Left ventricle myocardium inferior (tissue), 1 donor: ENCODE data around the gene PVALEF. TPM values are rescaled to one million over a fixed set of nuclear protein-coding genes. Genes with fewer than 3 reads are reported as not detected.

ENCODE experiments used
- DNase-seq: peaks from one replicate; pipeline ENCODE4 v3.0.0-alpha.2; 2020
- H3K27ac ChIP-seq: fragments of 200-600 bp; replicated peaks from 2 replicates; pipeline ENCODE4 v1.8.0; 2021
- H3K27me3 ChIP-seq: fragments of 200-600 bp; 2 replicates; pipeline ENCODE4 v1.8.0; 2021; ENCODE audit warnings: low read depth
- H3K36me3 ChIP-seq: fragments of 200-600 bp; 2 replicates; pipeline ENCODE4 v1.8.0; 2021
- H3K4me1 ChIP-seq: fragments of 200-600 bp; 2 replicates; pipeline ENCODE4 v1.8.0; 2021
- H3K4me3 ChIP-seq: fragments of 200-600 bp; 2 replicates; pipeline ENCODE4 v1.8.0; 2021; ENCODE audit warnings: mild to moderate bottlenecking, moderate library complexity
- H3K9me3 ChIP-seq: fragments of 200-600 bp; replicated peaks from 2 replicates; pipeline ENCODE4 v1.8.0; 2021
- intact Hi-C: fragments of 100-400 bp; cut with micrococcal nuclease; formaldehyde crosslinking; loops from one replicate; pipeline ENCODE4 v1.11.0; 2022
- total RNA-seq: library from RNA; stranded (reverse); fragmentation: NEBNext Ultra II Directional; extraction: Animal tissue kit (Norgen Biotek cat#: 25700); gene quantifications from one replicate; pipeline ENCODE4 v1.2.1, GENCODE V29; 2021
- TF ChIP-seq, protein P1 (sequence below): fragments of 200-600 bp; IDR thresholded peaks from 2 replicates; pipeline ENCODE4 v1.8.0; 2021; ENCODE audit warnings: antibody characterized with exemption, mild to moderate bottlenecking, borderline replicate concordance
- donor health status: DM: no; HTN: yes; CAD: no; lungs with severe emphysema.

Gene PVALEF
- total RNA-seq, 1 donor from 2014 or later = not detected

DNA sequence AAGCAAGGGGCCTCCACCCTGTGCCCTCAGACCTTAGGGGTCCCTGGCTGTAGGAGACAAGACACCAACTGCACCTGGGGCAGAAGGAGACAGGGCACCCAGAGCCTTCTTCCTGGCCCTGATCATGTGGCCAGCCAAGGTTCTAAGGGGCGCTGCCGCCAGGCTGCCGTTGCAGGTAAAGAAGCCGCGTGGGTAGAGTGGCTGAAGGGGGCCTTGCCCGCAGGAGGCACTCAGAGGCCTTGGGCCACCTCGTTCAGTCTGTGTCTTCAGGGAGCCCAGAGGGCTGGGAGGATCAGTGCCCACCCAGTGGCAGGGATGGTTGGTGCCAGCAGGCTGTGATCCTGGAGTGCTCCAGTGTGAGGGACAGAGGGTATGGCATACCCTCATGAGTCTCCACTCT, 2.3 kb downstream of the PVALEF start:
- DNase-seq = no peak
- TF ChIP-seq, protein P1, sequence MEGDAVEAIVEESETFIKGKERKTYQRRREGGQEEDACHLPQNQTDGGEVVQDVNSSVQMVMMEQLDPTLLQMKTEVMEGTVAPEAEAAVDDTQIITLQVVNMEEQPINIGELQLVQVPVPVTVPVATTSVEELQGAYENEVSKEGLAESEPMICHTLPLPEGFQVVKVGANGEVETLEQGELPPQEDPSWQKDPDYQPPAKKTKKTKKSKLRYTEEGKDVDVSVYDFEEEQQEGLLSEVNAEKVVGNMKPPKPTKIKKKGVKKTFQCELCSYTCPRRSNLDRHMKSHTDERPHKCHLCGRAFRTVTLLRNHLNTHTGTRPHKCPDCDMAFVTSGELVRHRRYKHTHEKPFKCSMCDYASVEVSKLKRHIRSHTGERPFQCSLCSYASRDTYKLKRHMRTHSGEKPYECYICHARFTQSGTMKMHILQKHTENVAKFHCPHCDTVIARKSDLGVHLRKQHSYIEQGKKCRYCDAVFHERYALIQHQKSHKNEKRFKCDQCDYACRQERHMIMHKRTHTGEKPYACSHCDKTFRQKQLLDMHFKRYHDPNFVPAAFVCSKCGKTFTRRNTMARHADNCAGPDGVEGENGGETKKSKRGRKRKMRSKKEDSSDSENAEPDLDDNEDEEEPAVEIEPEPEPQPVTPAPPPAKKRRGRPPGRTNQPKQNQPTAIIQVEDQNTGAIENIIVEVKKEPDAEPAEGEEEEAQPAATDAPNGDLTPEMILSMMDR = no peak
- H3K36me3 ChIP-seq = no peaks in the 10 kb centered on the region
- H3K4me1 ChIP-seq = peaks cover 15% of the 10 kb centered on the region
- intact Hi-C loops = no loop called here
- peaks cover 31% of the 10 kb centered on the region for H3K27me3 ChIP-seq
- H3K27ac ChIP-seq = no peak overlapping the region
- no peak overlapping the region for H3K4me3 ChIP-seq
- H3K9me3 ChIP-seq = no peaks in the 10 kb centered on the region

DNA sequence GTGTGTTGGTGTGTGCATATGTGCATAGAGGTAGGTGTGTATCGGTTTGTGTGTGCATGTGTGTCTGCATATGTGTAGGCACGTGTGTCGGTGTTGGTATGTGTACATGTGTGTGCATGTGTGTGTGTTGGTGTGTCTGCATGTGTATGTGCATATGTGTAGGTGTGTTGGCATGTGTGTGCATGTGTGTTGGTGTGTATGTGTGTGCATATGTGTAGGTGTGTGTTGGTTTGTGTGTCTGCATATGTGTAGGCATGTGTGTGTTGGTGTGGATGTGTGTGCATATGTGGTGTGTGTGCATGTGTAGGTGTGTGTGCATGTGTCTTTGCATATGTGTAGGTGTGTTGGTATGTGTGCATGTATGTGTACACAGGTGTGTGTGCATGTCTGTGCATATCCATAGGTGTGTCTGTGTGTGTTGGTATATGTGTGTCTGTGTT, 4.6 kb downstream of the PVALEF start:
- no peak for DNase-seq
- Histone ChIP-seq H3K27me3 (peaks cover 23% of the 10 kb centered on the region), H3K9me3 (no peaks in the 10 kb centered on the region), H3K27ac (no peak overlapping the region), H3K4me1 (peaks cover 14% of the 10 kb centered on the region), H3K4me3 (no peak overlapping the region), H3K36me3 (no peaks in the 10 kb centered on the region)
- intact Hi-C loops = no loop called here
- TF ChIP-seq, protein P1 = no peak

DNA sequence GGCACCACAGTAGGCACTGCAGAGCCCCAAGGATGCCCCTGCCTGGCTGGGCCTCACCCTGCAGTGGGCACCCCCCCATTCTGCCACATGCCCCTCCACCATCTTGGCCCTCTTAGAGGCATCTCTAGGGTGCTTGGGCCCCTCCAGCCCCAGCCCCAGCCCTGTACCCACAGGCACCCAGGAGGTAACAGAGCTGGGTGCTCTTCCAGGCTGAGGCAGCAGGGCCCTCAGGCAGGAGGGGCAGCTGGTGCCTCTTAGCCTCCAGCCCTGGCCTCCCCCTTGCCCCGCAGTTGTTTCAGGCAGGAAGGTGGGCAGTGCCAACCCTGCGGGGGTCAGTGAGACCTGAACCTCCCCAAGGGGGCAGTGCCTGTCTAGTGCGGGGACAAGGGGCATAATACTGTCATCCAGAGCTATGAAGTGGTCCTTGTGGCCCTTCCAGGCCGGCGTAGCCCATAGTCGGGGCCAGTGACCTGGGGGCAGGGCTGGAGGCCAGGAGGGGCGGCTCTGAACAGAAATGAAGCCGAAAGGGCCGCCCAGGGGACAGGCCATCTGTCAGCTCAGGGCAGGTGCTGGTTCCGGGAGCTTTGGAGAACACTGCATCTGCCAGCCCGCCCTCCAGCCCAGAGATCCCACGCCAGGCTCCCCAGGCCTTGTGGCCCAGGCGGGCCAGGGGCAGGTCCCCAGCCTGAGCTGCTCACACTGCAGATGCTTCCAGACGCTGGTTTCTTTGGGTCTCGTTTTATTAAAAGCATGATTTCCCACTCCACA, 5.6 kb downstream of the PVALEF start:
- Histone ChIP-seq H3K4me3 (no peak overlapping the region), H3K27ac (no peak overlapping the region), H3K4me1 (peaks cover 5% of the 10 kb centered on the region), H3K27me3 (peaks cover 14% of the 10 kb centered on the region), H3K9me3 (peaks cover 10% of the 10 kb centered on the region), H3K36me3 (no peaks in the 10 kb centered on the region)
- DNase-seq = no peak
- intact Hi-C loops = no loop called here
- TF ChIP-seq, protein P1 = no peak

DNA sequence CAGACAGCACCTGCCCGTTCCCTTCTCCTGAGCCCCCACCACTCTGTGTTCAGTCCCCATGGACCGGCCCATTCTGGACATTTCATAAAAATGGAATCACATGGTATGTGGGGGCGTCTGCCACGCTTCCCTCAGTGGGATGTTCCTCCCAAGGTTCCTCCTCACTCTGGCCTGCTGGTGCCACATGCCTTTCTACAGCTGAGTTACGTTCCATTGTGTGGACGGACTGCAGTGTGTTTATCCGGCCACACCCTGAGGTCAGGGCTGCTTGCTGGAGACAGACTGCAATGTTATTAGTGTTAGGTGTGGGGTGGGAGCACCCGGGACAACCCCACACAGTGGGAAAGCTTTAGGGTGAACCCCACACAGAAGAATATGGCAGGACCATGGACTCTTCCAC, 6.6 kb downstream of the PVALEF start:
- H3K4me3 ChIP-seq = no peak overlapping the region
- H3K27ac ChIP-seq = no peak overlapping the region
- H3K9me3 ChIP-seq = peaks cover 12% of the 10 kb centered on the region
- H3K36me3 ChIP-seq = no peaks in the 10 kb centered on the region
- no peaks in the 10 kb centered on the region for H3K4me1 ChIP-seq
- no peak for DNase-seq
- intact Hi-C loops = no loop called here
- H3K27me3 ChIP-seq = peaks cover 7% of the 10 kb centered on the region
- TF ChIP-seq, protein P1 = no peak

DNA sequence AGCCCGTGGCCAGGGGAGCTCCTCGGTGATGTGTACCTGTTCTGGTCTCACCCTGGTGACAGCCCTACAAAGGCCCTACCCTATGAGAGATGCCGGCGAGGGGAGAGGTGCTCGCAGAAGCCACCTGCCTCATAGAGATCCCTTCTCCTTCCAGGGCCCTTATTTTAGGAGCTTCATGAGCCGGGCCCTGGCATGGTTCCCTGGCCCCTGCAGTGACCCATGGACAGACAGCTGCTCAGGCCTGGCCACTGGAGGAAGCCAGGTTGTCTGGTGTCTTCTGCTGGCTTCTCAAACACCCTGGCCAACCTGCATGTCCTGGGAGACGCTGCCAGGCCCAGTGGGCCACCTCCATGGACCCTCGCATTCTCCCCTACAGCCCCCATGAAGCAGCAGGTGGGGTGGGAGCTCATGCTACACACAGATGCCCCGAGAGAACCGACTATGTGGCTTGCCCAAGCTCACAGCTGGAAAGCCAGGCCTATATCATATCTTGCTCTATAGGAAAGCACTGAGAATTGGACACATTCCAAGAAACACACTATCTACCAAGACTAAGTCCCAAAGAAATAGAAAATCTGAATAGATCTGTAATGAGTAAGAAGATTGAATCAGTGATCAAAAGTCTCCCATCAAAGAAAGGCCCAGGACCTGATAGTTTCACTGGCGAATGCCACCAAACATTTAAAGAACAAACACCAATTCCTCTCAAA, 7.9 kb downstream of the PVALEF start:
- H3K36me3 ChIP-seq = no peaks in the 10 kb centered on the region
- no peak overlapping the region for H3K4me3 ChIP-seq
- no peak overlapping the region for H3K27ac ChIP-seq
- no peaks in the 10 kb centered on the region for H3K27me3 ChIP-seq
- intact Hi-C loops = no loop called here
- no peaks in the 10 kb centered on the region for H3K4me1 ChIP-seq
- TF ChIP-seq, protein P1 = no peak
- peaks cover 12% of the 10 kb centered on the region for H3K9me3 ChIP-seq
- DNase-seq = no peak
